Stimulated activated naive CD8-positive, alpha-beta T cell treated with anti-CD3 and anti-CD28 coated beads, Interleukin-15, amount 100 ng/mL, for 72 hours (primary cell): ENCODE data around the gene KLHL25.
A peak's percentile ranks its signal among the peaks of the same experiment; 100 is the strongest.

Experiments used
- ATAC-seq: fragments of 150-1000 bp; cut with Tn5 transposase; 2 replicates; pipeline ENCODE4 v1.10.0; 2021; ENCODE audit warnings: mild to moderate bottlenecking, moderate library complexity
- DNase-seq, 2 donors: peaks; one replicate each; pipeline ENCODE4 v3.0.0; 2021 to 2022
- H3K27ac Mint-ChIP-seq, 2 donors: one replicate each; pipeline ENCODE4 v1.8.0; 2022; ENCODE audit warnings: mild to moderate bottlenecking in 2 of 2, mixed read lengths in 2 of 2, moderate library complexity in 2 of 2
- H3K27me3 Mint-ChIP-seq: one replicate; pipeline ENCODE4 v1.8.0; 2022; ENCODE audit warnings: mixed read lengths
- H3K4me1 Mint-ChIP-seq: one replicate; pipeline ENCODE4 v1.8.0; 2022; ENCODE audit warnings: mild to moderate bottlenecking, mixed read lengths
- H3K4me3 Mint-ChIP-seq, 2 donors: one replicate each; pipeline ENCODE4 v1.8.0; 2022; ENCODE audit warnings: mild to moderate bottlenecking in 2 of 2, mixed read lengths in 2 of 2, moderate library complexity in 1 of 2
- H3K9me3 Mint-ChIP-seq, 2 donors: one replicate each; pipeline ENCODE4 v1.8.0; 2022; ENCODE audit warnings: mixed read lengths in 2 of 2

Gene KLHL25

DNA sequence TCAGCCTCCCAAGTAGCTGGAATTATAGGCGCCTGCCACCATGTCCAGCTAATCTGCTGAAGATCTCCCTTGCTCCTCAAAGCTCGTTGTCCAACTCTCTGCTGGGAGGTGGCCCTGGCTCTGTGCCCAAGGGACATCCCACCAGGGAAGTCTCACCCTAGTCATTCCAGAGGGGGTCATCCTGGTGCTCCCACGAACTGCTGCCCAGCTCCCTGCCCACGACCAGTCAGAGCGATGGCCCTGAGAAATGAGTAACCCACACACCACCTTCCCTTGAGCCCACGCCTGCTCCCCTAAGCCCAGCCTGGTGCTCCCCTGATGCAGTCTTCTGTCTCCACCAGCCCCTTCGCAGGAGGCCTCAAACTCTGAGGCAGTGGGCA lies 5.2 kb downstream of the KLHL25 start:
- no peak overlapping the region for H3K27ac Mint-ChIP-seq
- no peaks in the 10 kb centered on the region for H3K27me3 Mint-ChIP-seq
- H3K4me3 Mint-ChIP-seq, result no peak overlapping the region

DNA sequence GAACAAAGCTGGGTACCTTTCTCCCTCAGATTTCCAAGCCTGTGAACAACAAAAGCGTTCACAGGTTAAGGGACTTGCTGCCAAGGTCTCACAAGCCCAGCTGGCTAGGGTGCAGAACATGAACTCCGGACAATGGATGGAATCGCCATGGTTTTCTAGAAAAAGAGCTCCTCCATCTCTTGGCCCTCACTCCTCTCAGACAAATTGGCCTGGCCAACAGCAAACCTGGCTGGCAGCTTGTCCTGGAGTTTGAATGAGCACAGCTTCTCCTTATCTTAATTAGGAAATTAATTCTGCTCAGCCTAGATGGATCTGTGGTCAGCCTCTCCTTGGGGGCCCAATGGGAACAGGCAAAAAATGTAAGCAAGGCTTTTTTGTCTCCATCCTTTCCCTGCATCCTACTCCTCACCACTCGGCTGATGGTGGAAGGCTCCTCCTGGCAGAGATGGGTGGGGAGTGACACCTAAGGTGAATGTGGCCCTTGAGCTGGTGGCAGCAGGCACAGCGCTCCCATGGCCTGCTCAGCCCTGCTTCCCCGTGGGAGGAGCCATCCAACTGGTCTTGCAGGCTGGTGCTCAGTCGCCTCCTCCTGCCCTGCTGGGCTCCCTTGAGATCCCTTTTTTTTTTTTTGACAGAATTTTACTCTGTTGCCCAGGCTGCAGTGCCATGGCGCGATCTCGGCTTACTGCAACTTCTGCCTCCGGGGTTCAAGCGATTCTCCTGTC lies 5.8 kb downstream of the KLHL25 start:
- H3K27ac Mint-ChIP-seq, result no peak overlapping the region
- peaks cover 56% of the 10 kb centered on the region for H3K4me1 Mint-ChIP-seq
- no peaks in the 10 kb centered on the region for H3K9me3 Mint-ChIP-seq

More for the DNA sequence above, 5.2 kb downstream of the KLHL25 start:
- DNase-seq, result no peak
- peaks cover 51% of the 10 kb centered on the region for H3K4me1 Mint-ChIP-seq
- no peak for ATAC-seq
- no peaks in the 10 kb centered on the region for H3K9me3 Mint-ChIP-seq

DNA sequence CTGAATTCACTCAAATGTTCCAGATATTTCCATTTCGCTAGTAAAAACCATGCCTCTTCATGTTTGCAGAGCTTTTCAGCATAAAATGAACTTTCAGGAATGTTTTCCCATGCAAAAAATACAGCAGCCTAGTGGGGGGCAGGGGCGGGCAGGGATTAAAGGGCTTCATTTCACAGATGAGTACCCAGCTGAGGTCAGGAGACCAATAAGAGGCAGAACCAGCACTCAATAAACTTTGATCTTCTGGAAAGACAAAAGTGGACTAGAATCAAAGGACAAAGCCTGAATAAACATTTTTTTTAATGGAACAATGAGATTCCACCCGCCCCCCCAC lies 8.0 kb downstream of the KLHL25 start:
- no peaks in the 10 kb centered on the region for H3K9me3 Mint-ChIP-seq
- H3K4me3 Mint-ChIP-seq, result no peak overlapping the region
- H3K4me1 Mint-ChIP-seq, result peaks cover 50% of the 10 kb centered on the region
- no peak for ATAC-seq
- no peaks in the 10 kb centered on the region for H3K27me3 Mint-ChIP-seq
- no peak for DNase-seq
- no peak overlapping the region for H3K27ac Mint-ChIP-seq

More for the DNA sequence above, 5.8 kb downstream of the KLHL25 start:
- no peaks in the 10 kb centered on the region for H3K27me3 Mint-ChIP-seq
- ATAC-seq, result no peak
- DNase-seq, result no peak
- H3K4me3 Mint-ChIP-seq, result no peak overlapping the region

DNA sequence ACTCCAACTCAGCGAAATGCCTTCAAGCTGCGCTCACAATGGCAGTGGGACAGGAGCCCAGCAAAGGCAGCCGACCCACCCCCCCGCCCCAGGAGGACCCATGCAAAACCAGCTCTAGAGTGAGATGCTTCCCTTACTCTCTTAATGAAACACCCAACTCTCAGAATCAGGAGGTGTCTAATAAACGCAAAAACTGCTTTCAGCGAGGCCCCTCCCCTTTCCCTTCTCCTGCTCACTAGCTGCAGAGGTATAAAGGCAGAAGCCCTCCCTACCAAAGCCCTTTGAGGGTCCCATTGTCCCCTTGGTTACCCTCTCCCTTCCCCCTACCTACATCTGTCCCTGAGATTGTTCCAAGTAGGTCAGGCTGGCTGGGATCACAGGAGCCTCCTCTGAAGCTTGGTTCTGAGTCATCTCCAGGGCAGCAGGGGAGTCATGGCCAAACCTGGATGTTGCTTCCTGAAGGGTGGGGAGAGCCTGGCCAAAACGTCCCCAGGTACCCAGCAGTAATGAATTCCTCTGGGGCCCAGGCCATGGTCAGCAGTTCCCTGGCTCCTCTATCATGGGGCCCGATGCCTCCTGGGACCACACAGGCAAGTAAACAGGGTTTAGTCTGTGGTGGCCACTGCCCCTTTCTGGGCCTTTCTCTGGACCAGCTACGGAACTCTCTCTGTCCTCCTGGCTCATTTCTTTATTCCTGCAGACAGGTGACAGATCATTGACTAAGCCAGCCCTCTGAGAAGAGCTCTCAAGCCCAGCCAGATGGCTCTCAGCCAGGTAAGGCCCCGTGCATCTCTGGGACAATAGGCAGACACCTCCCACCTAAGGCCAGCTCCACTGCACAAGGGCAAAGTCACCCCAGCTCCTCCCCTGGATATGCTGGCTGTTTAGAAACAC lies 8.6 kb downstream of the KLHL25 start:
- Mint-ChIP-seq H3K27ac (peak overlapping the region; percentile 5 to 46), H3K4me3 (peak overlapping the region; percentile 69 to 71), H3K4me1 (peaks cover 52% of the 10 kb centered on the region), H3K9me3 (no peaks in the 10 kb centered on the region), H3K27me3 (no peaks in the 10 kb centered on the region)
- ATAC-seq, result peak; percentile 53
- no peak for DNase-seq

DNA sequence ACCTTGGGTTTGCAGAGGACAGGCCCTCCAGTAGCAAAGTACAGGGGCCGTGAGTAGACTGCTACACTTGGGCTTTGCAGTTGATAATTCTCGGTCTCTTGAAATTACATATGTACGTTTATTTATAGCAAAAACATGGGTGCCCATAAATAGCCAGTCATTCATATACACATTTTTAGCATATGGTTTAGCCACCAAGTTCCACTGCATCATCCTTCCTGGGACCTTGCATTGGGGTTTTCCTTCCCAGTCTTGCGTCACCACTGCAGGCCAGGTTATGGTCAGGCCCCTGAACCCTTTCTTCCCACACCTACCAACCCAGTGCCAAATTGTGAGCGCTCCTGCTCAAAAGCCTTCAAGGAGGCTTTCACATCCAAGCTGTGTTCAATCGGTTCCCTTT lies 12.7 kb downstream of the KLHL25 start:
- no peak overlapping the region for H3K27ac Mint-ChIP-seq
- H3K9me3 Mint-ChIP-seq, result no peaks in the 10 kb centered on the region
- peaks cover 53% of the 10 kb centered on the region for H3K4me1 Mint-ChIP-seq
- ATAC-seq (no peak), DNase-seq (no peak)
- no peak overlapping the region for H3K4me3 Mint-ChIP-seq
- no peaks in the 10 kb centered on the region for H3K27me3 Mint-ChIP-seq

DNA sequence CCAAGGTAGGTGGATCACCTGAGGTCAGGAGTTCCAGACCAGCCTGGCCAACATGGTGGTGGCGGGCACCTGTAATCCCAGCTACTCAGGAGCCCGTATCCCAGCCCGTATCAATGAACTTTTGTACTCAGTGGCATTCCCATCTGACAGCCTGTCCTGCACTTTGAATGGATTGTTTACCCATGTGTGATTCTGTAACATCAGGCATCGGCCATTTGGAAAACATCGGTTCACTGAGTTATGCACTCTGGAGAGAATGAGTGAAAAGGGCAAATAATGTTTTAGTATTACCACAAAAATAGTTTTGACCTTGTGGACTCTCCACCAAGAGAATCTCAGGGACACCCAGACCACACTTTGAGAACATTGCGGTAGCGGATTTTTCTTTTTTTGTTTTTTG lies 13.6 kb downstream of the KLHL25 start:
- Mint-ChIP-seq H3K4me3 (no peak overlapping the region), H3K27me3 (no peaks in the 10 kb centered on the region), H3K4me1 (peaks cover 46% of the 10 kb centered on the region), H3K9me3 (no peaks in the 10 kb centered on the region), H3K27ac (no peak overlapping the region)
- DNase-seq (no peak), ATAC-seq (no peak)

DNA sequence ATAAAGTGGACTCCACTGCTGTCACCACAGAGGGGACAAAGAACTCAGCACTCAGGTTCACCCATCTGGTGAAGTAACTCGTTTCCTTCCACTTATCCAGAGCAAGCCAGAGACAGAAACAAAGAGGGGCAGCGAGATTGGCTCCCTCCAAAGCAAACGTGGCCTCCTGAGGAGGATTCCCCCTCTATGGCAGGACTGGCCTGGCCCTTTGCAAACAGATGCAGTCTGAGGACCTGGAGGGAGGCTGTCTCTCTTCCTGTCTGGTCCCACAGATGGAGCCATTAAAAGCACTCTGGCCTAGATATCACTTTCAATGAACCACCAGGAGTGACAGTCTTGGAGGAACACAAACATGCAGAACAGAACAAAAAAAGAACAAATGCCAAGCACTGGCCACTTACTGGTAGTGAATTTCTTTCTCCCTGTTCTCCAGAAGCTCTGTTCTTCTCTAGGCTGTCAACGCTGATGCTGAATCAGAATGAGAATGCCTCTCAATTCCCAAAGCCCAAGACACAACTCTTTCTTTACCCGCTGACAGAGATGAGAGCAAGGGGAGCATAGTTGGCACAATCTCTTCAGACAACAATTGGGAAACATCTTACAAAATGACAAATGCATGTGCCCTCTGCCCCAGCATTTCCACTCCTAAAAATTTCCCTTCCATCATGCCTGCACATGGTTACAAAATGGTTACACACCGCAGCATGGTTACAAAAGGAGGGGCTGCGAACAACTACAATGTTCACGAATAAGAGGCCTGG lies 14.3 kb downstream of the KLHL25 start:
- H3K4me3 Mint-ChIP-seq, result no peak overlapping the region
- DNase-seq, result no peak

DNA sequence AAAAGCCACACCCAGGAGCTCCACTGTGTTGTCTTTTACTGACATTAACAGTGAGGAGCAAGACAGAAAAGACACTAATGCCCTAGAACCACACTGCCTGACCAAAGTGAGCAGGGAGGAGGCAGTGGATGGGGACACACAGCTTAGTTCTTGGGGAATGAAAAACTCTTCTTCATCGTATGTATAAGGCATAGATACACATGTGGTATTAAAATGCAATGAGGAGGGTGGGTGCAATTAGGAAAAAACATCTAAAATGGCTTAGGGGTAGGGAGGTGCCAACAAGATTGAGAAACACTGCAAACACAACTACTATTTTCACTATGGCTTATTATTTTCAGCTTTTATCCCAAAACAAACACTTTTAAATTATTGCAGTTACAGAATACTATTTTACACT lies 15.5 kb downstream of the KLHL25 start:
- no peaks in the 10 kb centered on the region for H3K9me3 Mint-ChIP-seq
- ATAC-seq, result no peak

More for the DNA sequence above, 14.3 kb downstream of the KLHL25 start:
- Mint-ChIP-seq H3K4me1 (peaks cover 39% of the 10 kb centered on the region), H3K9me3 (no peaks in the 10 kb centered on the region), H3K27ac (no peak overlapping the region), H3K27me3 (no peaks in the 10 kb centered on the region)
- no peak for ATAC-seq

DNA sequence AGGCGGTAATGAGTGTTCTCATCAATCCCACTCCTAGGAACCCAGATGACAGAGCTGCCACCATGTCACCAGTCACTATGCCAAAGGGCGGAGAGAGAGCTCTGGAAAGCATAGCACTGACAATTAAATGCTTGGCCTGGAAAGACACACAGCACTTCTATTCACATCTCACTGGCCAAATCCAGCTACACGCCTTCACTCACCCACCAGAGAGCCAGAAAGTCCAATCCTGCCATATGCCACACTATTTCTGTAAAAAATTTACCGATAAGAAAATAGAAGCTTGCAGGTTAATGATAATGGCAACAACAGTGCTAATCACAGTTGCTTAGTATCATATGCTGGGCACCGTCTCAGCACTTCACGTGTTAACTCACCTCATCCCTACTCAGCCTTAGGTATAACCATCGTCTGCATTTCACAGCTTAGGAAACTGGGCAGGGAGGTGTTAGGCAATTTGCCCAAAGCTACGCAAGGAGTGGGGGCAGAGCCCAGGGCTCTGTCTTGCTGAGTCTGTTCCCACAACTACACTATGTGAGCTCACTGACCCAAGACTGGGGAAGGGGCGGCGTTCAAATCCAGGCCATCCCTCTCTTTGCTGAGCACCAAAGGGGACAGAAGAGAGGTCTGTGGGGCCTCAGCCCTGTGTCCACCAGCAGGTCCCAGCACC lies 16.5 kb downstream of the KLHL25 start:
- Mint-ChIP-seq H3K27ac (peak overlapping the region in 1 of 2 donors; percentile 54), H3K4me3 (no peak overlapping the region), H3K9me3 (no peaks in the 10 kb centered on the region), H3K4me1 (peaks cover 22% of the 10 kb centered on the region), H3K27me3 (no peaks in the 10 kb centered on the region)
- DNase-seq (no peak), ATAC-seq (no peak)

More for the DNA sequence above, 15.5 kb downstream of the KLHL25 start:
- H3K4me1 Mint-ChIP-seq, result peaks cover 28% of the 10 kb centered on the region
- no peak overlapping the region for H3K4me3 Mint-ChIP-seq
- no peak for DNase-seq
- H3K27ac Mint-ChIP-seq, result no peak overlapping the region
- no peaks in the 10 kb centered on the region for H3K27me3 Mint-ChIP-seq

DNA sequence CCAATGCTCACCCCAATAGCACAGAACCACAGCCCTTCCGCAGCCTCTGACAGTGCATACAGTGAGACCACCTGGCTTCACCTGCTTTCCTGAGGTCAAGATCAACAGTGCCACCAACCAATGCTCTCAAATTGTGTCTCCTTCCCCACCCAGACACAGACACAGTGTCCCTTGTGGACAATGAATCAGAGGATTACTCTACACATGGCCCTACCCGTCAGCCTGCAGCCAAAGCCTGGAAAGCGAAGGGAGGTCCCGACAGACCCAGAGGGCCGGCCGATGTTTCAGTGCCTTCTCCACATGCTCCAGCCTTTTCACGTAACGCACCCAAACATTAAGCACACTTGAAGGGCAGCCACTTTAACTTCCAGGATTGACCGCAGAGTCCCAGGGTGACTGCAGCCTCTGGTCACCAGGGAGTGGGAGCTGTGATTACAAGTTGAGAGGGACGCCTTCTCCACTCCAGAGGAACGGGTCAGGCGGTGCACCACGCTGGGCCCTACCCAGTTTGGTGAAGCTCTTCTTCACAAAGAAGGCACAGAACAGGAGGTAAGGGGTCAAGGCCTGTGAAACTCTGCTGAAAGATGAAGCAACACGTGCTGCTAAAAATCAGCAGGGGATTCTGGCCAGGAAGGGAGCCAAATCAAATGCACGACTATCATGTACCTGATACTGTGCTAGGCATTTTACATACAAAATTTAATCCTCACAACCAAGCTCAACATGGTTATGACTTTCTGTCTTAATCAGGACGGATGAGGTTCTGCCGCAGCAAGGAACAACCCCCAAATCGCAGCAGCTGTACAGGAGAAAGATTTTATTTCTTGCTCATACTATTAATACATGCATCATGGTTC lies 17.2 kb downstream of the KLHL25 start:
- Mint-ChIP-seq H3K27ac (peak overlapping the region in 1 of 2 donors; percentile 69), H3K4me1 (peaks cover 19% of the 10 kb centered on the region), H3K9me3 (no peaks in the 10 kb centered on the region), H3K27me3 (no peaks in the 10 kb centered on the region), H3K4me3 (no peak overlapping the region)
- no peak for DNase-seq
- no peak for ATAC-seq

DNA sequence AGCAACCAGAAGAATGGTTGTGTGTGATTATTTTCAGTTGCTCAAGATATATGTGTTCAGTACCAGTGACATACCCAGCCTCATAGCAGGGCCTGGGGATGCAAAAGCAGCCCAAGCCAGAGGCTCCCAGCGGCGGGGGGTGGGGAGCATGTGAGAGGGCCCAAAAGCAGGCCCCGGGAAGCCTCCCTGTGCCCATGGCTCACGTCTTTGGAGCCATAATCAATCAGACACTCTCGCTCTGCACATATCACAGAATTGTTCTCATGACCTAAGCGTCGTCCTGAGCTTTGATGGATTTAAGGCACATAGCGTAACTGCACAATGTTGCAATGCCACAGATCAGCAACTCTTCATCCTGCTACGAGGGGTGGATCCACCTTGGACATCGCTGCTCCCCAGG lies 20.8 kb downstream of the KLHL25 start:
- Mint-ChIP-seq H3K27ac (peak overlapping the region in 1 of 2 donors; percentile 80), H3K9me3 (no peaks in the 10 kb centered on the region), H3K4me3 (no peak overlapping the region), H3K4me1 (peaks cover 10% of the 10 kb centered on the region), H3K27me3 (no peaks in the 10 kb centered on the region)
- ATAC-seq (no peak), DNase-seq (no peak)

DNA sequence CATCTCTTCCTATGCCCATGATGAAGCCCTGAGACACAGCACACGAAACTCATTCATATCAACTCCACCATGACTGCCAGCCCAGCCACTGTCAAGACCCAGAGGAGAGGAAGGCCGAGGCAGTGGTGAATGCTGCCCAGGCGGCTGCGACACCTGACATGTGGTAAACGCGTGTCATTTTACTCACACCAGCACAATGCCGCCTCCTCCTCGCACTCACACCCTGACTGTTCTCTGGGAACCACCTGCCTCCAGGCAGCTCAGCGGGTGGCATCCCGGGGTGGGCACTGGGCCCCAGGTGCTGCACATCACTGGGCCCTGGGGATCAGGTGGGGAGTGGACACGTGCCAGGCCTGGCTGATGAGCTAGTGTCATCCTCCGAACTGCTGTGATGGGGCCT lies 21.5 kb downstream of the KLHL25 start:
- DNase-seq (no peak), ATAC-seq (peak; percentile 35)
- Mint-ChIP-seq H3K27ac (peak overlapping the region in 1 of 2 donors; percentile 91), H3K4me1 (peaks cover 10% of the 10 kb centered on the region), H3K9me3 (no peaks in the 10 kb centered on the region), H3K27me3 (no peaks in the 10 kb centered on the region), H3K4me3 (no peak overlapping the region)

DNA sequence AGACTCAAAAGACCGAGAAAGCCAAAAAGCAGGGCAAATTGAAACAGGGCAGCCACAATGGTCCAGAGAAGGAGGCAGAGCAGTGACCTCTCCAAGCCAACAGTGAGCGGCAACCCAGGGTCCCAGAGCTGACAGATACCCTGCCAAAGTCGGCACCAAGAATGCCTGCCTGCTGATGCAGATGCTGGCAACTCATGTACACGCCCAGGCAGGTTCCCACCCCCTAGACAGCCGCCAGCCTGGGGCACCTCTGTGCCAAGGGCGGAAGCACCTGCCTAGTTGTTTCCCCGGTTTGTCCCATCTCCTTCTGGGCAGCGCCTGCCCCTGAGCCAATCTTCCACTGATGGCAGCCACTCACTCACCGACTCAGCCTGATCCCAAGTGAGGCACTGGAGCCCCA lies 22.1 kb downstream of the KLHL25 start:
- Mint-ChIP-seq H3K9me3 (no peaks in the 10 kb centered on the region), H3K4me1 (peaks cover 10% of the 10 kb centered on the region), H3K27ac (peak overlapping the region; percentile 89 to 91), H3K4me3 (no peak overlapping the region), H3K27me3 (no peaks in the 10 kb centered on the region)
- ATAC-seq (no peak), DNase-seq (no peak)

DNA sequence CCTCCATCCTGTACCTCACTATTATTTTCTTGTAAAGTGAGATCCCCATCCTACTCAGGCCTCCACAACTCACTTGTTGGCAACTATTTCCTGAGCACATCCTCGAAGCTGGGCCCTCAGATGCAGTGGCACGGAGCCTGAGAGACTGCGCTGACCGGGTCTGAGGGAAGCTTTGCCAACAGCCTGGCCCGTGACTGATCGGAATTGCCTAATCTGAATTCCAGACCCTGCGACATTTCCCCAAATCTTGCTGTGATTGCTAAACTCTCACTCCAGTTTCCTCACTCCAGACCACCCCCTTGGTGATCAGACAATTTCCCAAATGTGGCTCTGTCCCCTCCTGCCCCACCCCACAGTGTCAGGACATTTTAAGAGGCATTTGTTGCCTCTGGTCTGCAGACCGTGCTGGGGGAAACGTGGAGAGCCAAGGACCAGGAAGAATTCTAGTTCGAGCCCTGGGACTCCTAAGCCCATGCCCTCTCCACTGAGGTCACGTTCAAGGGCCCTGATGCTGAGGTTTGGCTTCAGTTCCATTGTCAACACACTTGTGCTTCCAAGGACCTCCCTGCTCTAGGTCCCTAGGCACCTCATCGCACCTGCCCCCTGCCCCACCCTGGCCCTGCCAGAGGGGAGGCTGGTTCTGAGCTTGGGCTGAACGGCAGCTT lies 22.8 kb downstream of the KLHL25 start:
- peaks cover 10% of the 10 kb centered on the region for H3K4me1 Mint-ChIP-seq
- no peak for ATAC-seq
- DNase-seq, result no peak
- no peak overlapping the region for H3K4me3 Mint-ChIP-seq
- no peak overlapping the region for H3K27ac Mint-ChIP-seq
- H3K9me3 Mint-ChIP-seq, result no peaks in the 10 kb centered on the region
- H3K27me3 Mint-ChIP-seq, result no peaks in the 10 kb centered on the region
